SK-N-MC (cell line): ENCODE data around the gene KRTAP4-4.

Experiments used
- EZH2 ChIP-seq: fragments of 200-600 bp; sonication (generic); IDR thresholded peaks from one replicate; pipeline ENCODE4 v1.6.1; 2017; ENCODE audit warnings: antibody characterized with exemption
- POLR2AphosphoS5 ChIP-seq: IDR thresholded peaks from 2 replicates; pipeline ENCODE4 v1.6.1; 2012; ENCODE audit warnings: mild to moderate bottlenecking, low read depth, low read length, borderline replicate concordance

- TF ChIP-seq POLR2AphosphoS5 (no peak), EZH2 (no peak)
These were observed 9.0 kb downstream of the KRTAP4-4 start for GRCh38 chr17:41151525-41151924.
